Activated gamma-delta T cell treated with anti-CD3 and anti-CD28 coated beads, Interleukin-2, amount 50 U/mL, for 16 hours (primary cell): ENCODE data around the gene COX6A2.
"Not testable (repeated sequence)": the region's sequence is repeated elsewhere in the genome, so short reads cannot be mapped to it uniquely, and the experiment has no call there.

ENCODE experiments used
- DNase-seq: peaks from one replicate; pipeline ENCODE4 v3.0.0-alpha.2; 2020; ENCODE audit warnings: low read depth

The COX6A2 gene

DNA sequence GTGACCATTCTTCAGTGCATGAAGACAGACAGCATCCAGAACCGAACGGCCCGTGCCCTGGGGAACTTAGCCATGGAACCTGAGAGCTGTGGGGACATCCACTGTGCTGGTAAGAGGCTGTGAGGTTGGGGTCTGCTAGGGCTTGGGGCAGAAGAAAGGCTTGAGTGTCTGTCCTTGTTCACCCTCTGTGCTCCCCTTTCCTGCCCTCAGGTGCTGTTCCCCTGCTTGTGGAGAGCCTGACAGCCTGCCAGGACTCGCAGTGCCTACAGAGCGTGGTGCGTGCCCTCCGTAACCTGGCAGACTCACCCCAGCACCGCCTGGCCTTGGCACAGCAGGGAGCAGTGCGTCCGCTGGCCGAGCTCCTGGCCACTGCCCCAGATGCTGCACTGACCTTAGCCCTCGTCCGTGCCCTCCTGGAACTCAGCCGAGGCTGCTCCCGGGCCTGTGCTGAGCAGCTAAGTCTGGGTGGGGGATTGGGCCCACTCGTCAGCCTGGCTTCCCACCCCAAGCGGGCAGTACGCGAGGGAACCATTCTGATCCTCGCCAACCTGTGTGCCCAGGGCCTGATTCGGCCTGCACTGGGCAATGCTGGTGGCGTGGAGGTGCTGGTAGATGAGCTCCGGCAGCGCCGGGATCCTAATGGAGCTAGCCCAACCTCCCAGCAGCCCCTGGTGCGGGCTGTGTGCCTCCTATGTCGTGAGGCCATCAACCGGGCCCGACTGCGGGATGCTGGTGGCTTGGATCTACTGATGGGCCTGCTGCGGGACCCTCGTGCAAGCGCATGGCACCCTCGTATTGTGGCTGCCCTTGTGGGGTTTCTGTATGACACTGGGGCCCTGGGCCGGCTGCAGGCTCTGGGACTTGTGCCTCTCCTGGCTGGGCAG lies 34.0 kb upstream of the COX6A2 start:
- DNase-seq: no peak

DNA sequence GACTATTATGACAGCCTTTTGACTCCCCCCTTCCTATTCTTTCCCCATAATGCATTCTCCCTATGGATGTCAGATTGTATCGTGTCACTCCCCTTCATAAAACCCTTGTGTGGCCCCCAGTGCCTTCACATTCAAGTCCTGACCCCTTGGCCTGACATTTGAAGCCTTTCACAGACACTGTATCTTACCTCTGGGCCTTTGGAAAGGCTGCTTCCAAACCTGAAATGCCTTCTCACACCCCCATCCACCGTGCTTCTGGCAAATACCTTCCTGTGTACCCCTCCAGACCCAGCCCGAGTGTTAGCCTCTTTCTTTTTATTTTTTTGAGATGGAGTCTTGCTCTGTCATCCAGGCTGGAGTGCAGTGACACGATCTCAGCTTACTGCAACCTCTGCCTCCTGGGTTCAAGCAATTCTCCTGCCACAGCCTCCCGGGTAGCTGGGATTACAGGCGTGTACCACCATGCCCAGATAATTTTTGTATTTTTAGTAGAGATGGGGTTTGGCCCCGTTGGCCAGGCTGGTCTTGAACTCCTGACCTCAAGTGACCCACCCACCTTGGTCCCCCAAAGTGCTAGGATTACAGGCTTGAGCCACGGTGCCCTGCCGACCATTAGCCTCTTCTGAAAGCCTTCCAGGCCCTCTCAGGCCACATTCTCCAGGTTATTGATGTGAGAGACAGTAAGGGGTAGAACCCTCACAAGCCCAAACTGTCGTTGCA lies 33.2 kb upstream of the COX6A2 start:
- DNase-seq: no peak

DNA sequence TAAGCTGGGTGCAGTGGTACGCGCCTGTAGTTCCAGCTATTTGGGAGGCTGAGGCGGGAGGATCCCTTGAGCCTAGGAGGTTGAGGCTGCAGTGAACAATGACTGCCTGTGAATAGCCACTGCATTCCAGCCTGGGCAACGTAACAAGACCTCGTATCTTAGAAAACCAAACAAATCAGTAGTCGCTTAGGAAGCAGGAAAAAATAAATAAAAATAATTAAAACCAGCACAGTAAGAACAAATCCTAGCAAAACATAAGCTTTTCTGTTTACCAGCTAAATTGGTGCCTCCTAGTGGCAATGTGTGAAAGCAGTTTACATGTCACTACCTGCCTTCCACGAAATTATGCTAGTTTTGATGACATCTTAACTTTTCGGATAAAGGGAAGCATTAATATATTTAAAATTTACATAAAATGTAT lies 32.4 kb upstream of the COX6A2 start:
- no peak for DNase-seq

DNA sequence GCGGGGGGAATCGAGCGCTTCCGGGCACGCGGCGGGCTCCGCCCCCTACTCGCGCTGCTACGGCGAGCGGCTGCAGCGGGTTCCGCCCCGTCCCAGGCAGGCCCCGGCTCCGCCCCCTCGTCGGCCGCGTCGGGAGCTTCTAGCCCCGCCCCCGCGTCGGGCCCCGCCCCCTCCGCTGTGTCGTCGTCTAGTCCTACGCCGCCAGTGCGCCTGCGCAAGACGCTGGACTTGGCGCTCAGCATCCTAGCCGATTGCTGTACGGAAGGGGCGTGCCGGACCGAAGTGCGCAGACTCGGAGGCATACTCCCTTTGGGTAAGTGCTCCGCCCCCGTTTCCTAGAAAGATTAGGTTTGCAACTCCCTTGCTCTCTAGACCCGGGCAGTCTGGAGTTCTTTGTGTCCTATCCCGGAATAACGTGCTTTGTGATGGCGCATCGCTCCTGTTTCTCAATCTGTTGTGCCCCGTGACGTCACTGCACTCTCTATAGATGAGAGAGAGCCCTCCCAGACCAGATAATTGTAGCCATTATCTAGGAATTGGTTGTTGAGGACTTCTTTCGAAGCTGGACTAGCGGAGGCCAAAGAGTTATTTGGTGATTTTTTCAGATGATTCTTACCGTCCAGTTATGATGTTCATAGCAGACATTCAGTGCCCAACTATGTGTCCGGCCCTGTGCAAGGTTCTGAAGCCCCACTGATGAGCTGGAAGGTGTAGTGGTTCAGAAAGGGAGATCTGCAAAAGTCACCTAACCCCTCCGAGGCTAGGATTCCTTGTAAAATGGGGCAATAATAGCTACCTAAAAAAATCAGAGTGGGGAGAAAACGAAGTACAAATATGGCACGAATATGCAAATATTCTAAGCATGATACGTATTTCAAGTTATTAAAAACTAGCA lies 31.8 kb upstream of the COX6A2 start:
- peak; percentile 100 for DNase-seq

DNA sequence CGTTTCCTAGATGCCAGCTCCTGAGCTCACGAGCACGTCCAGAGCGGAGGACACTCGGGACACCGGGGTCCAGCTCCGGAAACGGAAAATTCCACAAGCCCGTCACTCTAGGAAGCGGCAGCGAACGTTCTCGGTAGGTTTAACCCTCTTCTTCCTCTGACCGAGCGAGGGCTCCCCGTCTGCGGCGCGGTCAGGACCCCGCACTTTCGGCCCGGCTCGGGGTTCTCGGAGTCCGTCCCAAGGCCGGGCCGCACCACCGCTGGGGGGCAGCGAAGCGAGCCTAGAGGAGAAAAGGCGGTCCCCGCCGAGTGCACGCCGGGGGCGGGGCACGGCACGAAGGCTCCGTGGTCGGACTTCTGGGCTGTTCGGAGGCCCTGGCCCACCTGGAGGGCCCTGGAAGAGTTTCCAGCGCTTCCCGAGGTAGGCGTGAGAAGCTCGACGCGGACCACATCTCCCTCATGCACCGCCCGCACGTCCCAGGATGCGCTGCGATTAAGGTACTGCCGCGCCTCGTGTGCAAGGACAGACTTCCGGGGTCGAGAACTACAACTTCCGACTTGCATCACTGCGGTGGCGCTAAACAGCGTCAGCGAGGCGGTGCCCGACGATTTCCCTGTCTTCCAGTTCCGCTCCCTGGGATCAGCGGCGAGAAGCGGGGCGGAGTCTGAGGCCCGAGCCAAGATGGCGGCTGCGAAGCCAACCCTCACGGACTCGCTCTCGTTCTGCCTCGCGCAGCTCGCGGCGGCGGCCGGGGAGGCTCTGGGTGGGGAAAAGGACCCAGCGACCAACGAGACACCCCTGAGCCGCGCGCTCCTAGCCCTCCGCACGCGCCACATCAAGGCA lies 30.9 kb upstream of the COX6A2 start, which contains the start of gene ARMC5:
Gene ARMC5, plus strand, starts transcription at position 658 of the 843 bp plus-strand sequence. Its CDS starts 24 bp downstream, at position 682.
- DNase-seq: peak; percentile 92

DNA sequence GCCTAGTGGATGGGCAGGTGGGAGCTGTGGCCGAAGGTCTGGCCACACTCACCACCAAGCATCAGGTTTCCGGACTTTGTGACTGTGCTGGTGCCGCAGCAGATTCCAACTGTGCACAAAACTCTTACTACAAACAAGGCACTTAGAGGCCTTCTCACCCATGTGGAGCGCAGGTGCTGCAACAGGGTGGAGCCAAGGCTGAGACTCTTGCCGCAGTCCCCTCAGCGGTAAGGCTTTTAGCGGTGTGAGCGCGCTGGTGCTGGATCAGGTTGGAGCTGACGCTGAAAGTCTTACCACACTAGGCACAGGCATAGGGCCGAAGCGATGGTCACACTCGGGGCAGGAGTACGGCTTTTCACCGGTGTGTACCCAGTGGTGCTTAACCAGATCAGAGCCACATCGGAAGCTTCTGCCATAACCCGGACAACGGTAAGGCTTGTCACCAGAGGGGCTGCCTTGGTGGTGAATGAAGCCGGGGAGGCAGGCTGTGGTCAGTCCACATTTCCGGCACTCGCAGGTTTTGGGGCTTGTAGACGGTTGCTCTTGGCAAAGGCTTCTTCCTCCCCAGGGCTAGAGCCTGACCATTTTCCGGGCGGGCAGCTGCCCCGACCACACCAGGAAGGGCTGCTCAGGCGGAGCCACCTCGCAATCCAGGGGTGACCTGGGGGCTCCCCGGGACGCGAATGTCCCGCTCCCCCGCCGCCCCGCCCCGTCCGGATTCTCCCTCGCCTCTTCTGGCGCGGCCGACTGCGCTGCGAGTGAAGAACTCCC lies 30.1 kb upstream of the COX6A2 start:
- peak; percentile 43 for DNase-seq

DNA sequence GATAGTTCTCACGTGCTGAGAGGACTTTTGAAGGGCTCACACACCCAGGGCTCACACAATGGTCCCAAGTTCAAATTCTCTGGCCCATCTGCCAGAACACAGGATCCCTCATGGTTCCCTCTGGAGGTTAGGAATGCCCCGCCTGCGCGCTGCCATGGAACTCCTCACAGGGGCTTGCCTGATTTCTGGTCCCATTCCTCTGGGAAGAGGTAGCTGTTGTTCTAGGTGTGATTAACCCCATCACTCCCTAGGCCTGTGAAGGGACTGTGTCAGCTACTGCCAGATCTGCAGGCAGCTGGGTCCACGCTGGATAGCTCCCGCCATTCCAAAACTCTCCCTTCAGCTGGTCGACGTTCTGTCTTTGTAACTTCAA lies 28.8 kb upstream of the COX6A2 start:
- DNase-seq: no peak

DNA sequence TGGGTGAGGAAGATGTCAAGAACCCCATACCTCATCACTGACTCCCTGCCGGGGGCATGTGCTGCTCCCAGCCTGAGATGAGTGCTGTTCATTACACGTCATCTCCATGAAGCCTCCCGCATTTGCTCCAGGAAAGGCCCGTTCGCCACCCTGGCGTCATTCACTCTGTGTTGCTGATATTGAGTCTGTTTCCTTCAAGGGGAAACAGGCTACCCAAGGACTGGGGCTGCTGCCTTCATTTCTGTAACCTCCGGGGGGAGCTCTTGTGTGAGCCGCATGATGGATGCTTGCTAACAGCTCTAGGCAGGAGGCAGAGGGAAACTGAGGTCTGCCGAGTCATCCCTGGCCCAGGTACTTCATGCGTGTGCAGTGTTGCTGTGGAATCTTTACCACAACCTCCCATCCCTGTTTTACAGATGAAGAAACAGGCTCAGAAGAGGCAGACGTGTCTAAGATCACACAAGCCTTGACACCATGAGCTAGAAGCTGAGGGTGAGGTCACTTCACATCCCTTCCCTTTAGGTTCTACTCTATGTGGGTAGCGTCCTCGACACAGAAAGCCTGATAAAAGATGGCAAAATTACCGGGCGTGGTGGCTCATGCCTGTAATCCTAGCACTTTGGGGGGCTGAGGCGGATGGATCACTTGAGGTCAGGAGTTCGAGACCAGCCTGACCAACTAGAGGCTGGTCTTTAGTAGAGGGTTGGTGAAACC lies 27.6 kb upstream of the COX6A2 start:
- DNase-seq: no peak

DNA sequence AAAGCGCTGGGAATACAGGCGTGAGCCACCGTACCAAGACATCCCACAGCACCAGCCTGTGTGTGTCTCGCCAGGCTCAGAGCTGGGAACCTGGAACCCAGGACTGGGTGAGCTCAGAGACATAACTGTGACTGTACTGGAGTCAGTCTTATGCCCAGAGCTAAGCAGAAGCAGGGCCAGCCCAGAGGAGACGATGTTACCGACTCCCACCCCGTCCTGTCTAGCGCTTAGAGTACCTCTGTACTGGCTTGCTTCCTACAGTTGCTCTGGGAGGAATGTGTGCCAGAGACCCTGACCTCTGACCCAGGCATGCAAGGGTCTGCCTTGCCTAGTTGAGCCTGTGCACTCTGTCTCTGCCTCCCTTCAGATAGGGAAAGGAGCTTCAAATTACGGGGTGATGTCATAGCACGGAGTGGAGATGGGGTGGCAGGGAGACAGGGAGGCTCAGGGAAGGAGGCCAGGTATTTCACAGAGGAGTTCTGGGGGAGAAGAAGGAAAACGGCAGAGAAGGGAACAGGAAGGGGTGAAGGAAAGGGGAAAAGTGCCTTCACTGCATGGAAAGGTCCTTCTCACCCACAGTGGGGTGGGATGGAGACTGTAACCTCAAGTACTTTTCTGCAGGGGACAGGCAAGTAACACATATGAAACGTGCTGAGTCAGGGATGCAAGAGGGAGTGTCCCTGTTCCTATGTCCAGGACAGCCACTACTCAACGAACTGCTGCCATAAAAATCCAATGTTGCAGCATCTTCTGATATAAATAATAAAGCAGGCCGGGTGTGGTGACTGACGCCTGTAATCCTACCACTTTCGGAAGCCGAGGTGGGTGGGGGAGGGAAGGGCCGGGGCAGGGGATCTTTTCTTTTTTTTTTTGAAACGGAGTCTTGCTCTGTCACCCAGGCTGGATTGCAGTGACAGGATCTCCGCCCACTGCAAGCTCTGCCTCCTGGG lies 25.4 kb upstream of the COX6A2 start:
- no peak for DNase-seq

DNA sequence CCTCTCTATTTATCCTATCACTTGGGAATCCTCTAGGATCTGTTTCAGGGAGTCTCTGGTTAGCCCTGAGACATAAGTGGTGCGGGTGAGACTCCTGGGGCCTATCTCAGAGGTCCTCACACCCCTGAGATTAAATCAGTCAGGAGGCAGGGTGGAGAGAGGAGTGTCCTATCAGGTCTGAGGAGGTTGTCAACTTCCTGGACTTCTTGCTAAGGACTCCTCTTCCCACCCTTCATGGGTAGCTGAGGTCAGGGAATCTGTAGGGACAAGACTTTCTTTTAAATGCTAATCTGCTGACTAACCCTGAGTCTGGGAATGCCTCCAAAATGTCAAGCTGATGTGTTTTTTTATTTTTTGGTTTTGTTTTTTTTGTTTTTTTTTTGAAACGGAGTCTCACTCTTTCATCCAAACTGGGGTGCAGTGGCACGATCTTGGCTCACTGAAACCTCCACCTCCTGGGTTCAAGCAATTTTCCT lies 24.5 kb upstream of the COX6A2 start:
- DNase-seq: no peak

DNA sequence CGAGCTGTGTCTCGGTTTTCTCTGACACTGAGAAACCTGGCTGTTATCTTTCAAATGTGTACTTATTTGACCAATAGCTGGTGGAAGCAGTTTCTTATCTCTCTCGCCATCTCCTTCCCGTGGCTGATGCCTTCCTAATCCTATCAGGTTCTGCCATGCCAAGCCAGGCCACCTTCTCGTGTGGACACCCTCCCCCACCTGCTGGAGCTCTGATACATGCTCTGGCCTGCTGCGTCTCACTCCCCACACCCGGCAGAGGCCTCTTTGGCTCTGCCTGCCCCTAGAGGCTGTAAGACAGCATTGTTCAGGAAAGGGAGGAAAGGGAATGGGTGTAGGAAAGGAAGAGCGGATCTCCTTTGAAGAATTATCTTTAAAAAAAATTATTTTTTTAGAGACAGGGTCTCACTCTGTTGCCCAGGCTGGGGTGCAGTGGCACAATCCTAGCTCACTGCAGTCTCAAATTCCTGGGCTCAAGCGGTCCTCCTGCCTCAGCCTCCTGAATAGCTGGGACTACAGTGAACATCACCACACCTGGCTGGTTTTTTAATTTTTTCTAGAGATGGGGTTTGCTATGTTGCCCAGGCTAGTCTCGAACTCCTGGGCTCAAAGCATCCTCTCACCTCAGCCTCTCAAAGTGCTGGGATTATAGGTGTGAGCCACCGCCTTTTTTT lies 23.7 kb upstream of the COX6A2 start:
- no peak for DNase-seq

DNA sequence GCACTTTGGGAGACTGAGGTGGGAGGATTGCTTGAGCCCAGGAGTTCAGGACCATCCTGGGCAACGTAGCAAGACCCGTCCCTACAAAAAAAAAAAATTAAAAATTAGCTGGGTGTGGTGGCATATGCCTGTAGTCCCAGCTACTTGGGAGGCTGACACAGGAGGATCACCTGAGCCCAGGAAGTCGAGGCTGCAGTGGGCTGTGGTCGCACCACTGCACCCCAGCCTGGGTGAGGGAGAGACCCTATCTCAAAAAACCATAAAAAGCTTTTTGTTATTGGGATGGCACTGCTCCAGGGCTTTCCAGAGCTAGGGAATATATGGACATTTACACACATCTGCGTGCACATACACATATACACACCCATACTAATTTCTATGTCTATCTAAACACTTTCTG lies 23.0 kb upstream of the COX6A2 start:
- no peak for DNase-seq

DNA sequence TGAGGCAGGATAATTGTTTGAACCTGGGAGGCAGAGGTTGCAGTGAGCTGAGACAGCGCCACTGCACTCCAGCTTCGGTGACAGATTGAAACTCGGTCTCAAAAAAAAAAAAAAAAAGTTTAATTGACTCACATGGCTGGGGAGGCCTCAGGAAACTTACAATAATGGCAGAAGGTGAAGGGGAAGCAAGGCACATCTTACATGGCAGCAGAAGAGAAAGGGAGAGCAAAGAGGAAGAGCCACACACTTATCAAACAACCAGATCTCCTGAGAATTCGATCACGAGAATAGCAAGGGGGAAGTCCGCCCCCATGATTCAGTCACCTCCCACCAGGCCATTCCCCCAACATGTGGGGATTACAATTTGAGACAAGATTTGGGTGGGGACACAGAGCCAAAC lies 17.8 kb upstream of the COX6A2 start:
- DNase-seq: not testable (repeated sequence)

DNA sequence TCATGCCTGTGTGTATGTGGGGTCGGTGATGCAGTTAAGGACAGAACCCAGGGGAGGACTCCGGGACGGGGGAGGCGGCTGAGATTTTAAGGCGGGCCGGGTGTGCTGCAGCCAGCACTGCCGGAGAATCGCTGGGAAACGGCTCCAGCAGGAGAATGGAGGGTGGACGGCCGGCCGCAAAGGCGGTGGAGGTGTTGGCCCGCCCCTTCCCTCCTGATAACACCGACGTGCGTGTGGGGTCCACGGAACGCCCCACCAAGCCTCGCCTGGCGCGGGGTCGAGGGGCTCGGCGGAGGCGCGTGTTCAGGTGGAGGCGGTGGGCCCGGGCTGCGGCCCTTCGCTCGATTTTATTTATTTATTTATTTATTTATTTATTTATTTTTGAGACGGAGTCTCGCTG lies 13.8 kb upstream of the COX6A2 start:
- no peak for DNase-seq

DNA sequence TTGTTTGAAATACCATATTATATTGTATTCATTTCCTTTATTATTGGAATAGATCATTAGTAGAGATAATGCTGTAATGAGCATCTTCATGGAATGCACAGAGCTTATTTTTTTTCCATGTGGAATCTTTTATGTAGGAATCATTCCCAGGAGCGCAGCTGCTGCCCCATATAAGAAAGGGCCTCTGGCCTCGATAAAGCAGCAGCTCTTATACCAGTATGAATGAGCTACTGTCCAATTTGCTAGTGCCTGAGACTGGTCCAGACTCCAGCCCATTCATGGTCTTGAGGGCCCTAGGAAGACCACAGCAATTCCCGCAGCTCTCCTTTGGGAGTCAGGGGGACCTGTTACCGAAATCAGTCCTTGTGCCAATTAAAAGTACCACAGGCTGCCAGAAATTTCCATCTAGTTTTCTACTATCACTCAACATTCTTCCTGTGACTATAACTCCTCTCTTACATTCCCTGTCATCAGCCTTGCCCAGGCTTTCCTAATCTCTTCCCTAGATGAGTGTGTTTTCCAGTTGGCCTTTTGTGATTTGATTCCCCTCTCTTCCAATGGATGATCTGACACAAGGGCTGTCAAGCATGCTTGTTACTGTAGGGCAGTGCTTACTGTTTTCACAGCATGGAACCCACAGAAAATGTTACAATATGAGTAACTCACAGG lies 12.5 kb upstream of the COX6A2 start:
- DNase-seq: no peak

DNA sequence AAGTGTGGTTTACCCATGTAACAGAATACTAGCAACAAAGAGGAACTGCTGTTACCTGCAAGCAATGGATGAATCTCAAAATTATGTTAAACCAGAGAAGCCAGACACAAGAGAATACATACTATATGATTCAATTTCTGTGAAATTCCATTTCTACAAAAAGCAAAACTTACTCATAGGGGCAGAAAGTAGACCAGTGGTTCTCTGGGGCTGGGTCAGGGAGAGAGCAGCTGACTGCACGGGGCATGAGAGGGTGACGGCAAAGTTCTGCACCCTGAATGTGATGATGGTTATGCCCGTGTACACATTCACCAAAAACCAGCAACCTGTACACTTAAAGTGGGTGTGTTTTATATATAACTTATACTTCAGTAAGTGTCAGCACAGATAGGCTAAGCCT lies 11.4 kb upstream of the COX6A2 start:
- DNase-seq: no peak

DNA sequence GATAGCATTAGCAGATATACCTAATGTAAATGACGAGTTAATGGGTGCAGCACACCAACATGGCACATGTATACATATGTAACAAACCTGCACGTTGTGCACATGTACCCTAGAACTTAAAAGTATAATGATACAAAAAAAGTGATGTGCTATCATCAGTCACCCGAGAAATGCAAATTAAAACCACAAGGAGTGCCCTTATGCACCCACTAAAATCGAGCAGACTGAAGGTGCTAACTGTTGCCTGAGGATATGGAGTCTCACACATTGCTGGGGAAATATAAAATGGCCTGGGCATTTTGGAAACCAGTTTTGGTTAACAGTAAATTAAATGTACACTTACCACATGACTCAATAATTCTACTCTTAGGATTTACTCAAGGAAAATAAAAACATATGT lies 10.9 kb upstream of the COX6A2 start:
- DNase-seq: not testable (repeated sequence)
